NCI-H2196 (cell line): ENCODE results near the gene DRAM1.
"Not testable (repeated sequence)": the region's sequence is repeated elsewhere in the genome, so short reads cannot be mapped to it uniquely, and the experiment has no call there.

ENCODE experiments used
- DNase-seq: peaks from one replicate; lab custom pipeline; 2025; ENCODE audit not compliant: unreplicated experiment; lab: John Stamatoyannopoulos, UW

The DRAM1 gene

DNA sequence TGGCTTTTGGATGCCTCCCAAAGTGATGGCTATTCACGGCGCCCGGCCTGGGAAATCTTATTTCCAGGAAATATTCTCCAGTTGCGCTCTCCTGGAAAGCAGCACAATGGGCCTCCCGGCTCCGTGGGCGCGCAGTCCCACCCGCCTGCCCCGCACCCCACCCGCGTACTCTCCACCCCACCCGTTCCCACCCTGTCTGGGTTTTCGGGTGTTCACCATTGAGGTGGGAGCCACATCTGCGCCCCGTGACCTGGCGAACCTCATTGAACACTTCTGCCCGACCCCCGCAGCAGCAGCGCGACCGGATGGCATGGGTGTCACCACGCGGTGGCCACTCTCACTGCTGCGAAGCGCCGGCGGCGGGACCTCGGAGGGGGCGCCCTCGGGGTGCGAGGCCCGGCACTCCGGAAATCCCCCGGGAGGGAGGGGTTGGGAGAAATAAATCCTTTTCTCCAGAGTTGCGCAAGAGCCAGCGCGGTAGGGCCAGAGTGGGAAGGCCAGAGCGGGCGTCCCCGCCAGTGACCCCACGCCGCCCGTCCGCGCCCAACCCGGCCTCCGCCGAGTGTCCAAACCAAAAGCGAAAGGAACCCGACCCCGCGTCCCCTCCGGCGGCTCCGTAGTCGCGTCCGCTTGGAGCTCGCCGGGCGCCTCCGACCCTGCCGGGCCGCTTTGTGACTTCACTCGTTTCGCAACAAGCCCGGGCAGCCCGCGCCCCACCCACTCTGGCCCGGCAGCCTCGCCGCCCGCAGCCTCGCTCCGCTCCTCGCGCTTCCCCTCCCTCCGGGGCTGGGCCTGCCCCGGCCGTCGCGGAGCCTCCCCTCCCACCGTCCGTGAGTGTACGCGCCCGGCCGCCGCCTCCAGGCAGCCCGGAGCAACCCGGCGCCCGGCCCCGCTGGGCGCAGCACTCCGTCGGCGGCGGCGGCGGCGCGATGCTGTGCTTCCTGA, at the start of gene DRAM1:
TSS of gene DRAM1 (plus strand) at position 720 of the 945 bp plus-strand sequence. CDS start at position 930, 210 bp downstream.
- DNase-seq = peak; percentile 77

- DNase-seq = peak; percentile 63
These were observed 48.8 kb upstream of the DRAM1 start for GRCh38 chr12:101828463-101829196.

DNA sequence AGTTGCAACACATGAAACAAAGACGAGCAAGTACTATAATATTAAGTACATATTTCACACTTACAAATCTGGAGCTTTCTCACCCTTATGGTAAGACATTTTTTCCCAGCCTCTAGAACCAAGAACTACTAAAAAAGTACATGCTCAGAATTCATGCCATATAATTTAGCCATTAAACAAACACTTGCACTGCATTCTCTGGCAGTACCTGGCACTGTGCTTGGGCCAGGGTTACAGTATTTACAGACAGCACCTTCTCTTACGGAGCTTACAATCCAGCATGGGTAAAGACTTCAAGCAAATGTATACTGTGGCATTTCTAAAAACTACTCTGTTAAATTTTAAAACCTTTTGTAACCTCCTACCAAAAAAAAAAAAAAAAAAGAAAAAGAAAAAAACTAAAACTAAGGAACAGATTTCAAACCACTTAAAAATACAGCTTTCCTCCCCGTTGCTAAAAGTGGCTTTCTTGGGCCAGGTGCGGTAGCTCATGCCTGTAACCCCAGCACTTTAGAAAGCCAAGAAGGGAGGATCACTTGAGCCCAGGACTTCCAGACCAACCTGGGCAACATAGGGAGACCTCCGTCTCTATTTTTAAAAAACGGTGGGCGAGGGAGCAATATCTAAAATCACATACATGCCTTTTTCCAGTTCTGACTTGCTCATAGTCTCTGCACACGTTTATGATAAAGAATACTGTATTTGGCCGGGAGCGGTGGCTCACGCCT, 47.6 kb upstream of the DRAM1 start:
- no peak for DNase-seq

DNA sequence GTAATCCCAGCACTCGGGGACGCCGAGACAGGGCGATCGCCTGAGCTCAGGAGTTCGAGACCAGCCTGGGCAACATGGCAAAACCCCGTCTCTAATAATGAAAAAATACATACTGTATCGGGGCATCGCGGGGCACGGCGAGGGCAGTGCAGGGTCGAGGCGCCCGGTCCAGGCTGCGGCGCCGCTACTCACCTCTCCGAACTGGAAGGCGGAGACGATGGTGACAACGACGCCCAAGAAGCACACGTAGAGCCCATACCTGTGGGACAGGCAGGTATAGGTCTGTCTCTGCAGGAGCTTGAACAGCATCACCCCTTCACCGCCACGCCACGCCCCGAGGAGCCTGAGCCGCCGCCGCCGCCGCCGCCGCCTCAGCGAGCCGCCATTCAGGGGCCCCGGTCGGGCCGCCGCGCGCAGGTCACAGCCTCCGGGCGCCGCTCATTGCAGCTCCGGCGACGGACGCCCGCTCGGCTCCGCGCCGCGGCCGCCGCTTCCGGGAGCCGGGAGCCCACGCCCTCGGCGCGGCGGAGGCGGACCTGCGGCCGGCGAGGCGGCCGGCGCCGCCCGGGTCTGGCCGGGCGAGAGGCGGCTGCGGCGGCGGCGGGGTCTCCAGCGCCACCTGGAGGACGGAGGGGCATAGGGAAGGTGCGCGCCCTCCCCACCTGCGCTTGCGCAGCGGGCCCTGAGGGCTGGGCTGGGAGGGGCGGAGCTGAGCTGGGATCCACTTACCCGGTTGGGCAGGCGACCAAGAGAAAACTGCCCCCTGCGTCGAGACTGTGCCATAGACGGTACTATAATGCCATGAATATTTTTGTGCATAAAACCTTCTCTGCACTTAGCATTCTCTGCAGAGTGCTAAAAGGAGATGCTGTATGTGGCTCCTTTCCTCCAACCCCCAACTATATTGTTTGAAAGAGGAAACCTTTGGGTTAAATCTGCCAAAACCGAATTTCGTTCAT, 46.7 kb upstream of the DRAM1 start, which contains the start of gene GNPTAB:
TSS of gene GNPTAB (minus strand) at position 593 of the 959 bp plus-strand sequence. CDS start at position 309, 284 bp downstream.
- peak; percentile 89 for DNase-seq

GRCh38 chr12:101832030-101832429, 45.4 kb upstream of the DRAM1 start:
- no peak for DNase-seq

- no peak for DNase-seq
These were observed 38.6 kb upstream of the DRAM1 start for GRCh38 chr12:101838628-101839323.

GRCh38 chr12:101839324-101840283, 37.8 kb upstream of the DRAM1 start:
- peak; percentile 69 for DNase-seq

GRCh38 chr12:101841069-101841468, 36.3 kb upstream of the DRAM1 start:
- no peak for DNase-seq

- DNase-seq = no peak
These were observed 32.2 kb upstream of the DRAM1 start for GRCh38 chr12:101845137-101845711.

- DNase-seq = no peak
These were observed 30.1 kb upstream of the DRAM1 start for GRCh38 chr12:101847325-101847724.

DNA sequence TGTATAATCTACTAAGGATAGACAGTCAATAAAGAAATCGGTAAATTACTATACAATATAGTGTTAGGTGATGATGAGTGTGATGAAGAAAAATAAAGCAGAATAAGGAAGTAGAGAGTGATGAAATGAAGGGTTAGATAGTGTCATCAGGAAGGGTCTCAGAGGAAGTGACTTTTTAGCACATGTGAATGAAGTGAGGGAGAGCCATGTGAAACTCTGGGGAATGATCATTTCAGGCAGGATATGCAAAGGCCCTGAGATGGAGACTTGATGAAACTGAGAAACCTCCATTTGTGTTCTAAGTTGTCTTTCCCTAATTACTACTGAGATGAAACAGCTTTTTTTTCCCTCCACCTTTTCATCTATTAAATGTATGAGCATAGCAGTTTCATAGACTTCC, 27.2 kb upstream of the DRAM1 start:
- no peak for DNase-seq

DNA sequence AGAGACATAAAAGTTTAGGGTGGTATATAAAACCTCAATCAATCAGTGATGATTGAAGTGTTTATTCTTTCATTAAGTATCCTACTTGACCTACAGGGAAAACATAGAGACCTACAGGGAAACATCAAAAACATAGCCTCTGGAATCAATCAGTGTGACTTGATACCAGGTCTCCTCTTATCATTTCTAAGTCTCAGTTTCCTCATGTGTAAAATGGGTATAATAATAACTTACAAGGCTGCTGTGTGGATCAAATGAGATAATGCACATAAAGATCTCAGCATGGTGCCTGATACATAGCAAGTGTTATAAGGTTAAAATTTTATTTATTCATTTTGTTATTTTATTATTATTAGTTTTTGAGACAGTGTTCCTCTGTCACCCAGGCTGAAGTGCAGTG, 24.4 kb upstream of the DRAM1 start:
- no peak for DNase-seq

- no peak for DNase-seq
These were observed 22.6 kb upstream of the DRAM1 start for GRCh38 chr12:101854747-101855146.

DNA sequence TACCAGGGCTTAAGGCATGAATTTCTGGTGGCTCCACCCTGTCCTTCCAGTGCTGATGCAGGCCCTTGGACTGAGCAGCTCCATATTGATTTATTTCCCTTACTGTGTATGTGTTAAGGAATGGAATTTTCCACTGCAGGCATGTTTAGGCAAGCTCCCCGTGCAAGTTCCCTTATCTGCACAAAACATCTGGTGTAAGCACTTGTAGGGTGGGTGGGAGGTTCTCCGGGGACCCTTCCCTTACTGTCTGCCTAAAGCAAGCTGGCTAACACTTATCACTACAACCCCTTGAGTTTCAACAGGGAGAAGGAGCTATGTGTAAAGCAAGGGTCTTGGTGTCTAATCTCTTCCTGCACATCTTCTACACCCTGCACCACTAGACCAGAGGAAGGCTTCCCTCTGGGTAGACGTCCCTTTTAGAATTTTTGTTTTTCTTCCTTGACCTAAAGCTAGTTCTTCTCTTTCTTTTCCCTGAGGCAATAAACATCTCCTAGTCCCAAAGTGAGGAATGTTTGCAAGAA, 22.0 kb upstream of the DRAM1 start:
- no peak for DNase-seq

DNA sequence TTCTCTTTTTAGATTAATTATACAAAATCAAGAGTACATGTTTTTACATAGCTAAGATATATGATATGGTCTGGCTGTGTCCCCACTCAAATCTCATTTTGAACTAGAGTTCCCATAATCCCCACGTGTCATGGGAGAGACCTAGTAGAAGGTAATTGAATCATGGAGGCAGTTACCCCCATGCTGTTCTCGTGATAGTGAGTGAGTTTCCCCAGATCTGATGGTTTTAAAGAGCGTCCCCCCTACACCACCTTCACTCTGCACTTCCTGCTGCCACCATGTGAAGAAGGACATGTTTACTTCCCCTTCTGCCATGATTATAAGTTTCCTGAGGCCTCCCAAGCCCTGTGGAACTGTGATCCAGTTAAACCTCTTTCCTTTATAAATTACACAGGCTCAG, 21.4 kb upstream of the DRAM1 start:
- DNase-seq = no peak

GRCh38 chr12:101856614-101857013, 20.8 kb upstream of the DRAM1 start:
- not testable (repeated sequence) for DNase-seq

DNA sequence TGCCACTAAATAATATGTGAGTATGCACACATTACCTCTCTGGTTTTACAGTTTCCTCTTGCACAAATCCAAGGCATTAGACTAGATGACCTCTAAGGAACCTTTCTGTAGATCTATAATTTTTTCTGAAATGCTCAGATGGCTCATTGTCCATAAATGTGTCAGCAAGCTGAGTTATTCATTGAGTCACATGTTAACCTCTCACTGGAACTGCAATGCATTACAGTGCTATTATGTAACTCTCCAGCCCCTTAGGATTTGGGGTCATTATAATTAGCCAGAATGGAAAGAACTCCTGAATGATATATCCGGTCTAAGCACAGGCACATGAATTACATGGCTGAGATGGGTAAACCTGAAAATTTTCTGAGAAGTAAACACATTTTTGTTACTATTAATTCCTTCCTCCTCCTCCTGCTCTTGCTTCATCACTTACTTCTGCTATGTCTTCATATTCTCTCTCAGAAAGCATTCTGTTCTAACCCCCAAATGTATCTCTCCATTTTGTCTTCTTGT, 20.3 kb upstream of the DRAM1 start:
- DNase-seq = no peak

- DNase-seq = no peak
These were observed 19.0 kb upstream of the DRAM1 start for GRCh38 chr12:101858361-101858760.
